ENCODE results near the gene STARD3NL.
"Not testable (repeated sequence)": the region's sequence is repeated elsewhere in the genome, so short reads cannot be mapped to it uniquely, and the experiment has no call there.

- TF ChIP-seq BCLAF1 (IDR thresholded peaks at IDR 0.05); CEBPB (IDR thresholded peaks at IDR 0.05; ENCODE audit: borderline replicate concordance in 1 of 2, low read depth in 2 of 2, low read length in 2 of 2); BRCA1 (IDR thresholded peaks at IDR 0.05; ENCODE audit: low read depth, low read length); TAF1 (IDR thresholded peaks at IDR 0.05; ENCODE audit: borderline replicate concordance, low read depth, low read length); CTCF (IDR thresholded peaks at IDR 0.05 in 2 of 3, conservative IDR thresholded peaks at IDR 0.05 in 1 of 3; ENCODE audit: control insufficient read depth in 2 of 3, extremely low read depth in 1 of 3, insufficient read depth in 1 of 3, low read depth in 3 of 3, low read length in 3 of 3); CHD2 (IDR thresholded peaks at IDR 0.05; ENCODE audit: borderline replicate concordance, low read depth, low read length); MTA2 (IDR thresholded peaks at IDR 0.05; ENCODE audit: low read depth); ELK1 (IDR thresholded peaks at IDR 0.05; ENCODE audit: low read depth, low read length); ZBTB33 (IDR thresholded peaks at IDR 0.05); CREM (IDR thresholded peaks at IDR 0.05; ENCODE audit: low read depth): not testable (repeated sequence)
Measured at GRCh38 chr7:38264602-38265001, 86.6 kb downstream of the STARD3NL start.
